WTC11 (cell line): ENCODE data around the gene NDC1. TPM values are rescaled to one million over a fixed set of nuclear protein-coding genes. Genes with fewer than 3 reads are reported as not detected.

Experiments
- ATAC-seq: fragments of 200-7000 bp; cut with Tn5 transposase; 2 replicates; pipeline ENCODE4 v1.10.0; 2021; ENCODE audit warnings: mild to moderate bottlenecking, moderate library complexity
- CTCF ChIA-PET: fragments of 300-600 bp; sonication (Branson Sonifier 250); formaldehyde crosslinking; loops from one replicate; lab custom pipeline; 2021; ENCODE audit warnings: antibody characterized with exemption; lab: Charles Lee
- POLR2A ChIA-PET: fragments of 350-600 bp; sonication (Branson Sonifier 250); formaldehyde crosslinking; loops from one replicate; lab custom pipeline; 2021; ENCODE audit warnings: antibody characterized with exemption; lab: Charles Lee
- DNase-seq: peaks from one replicate; pipeline ENCODE4 v3.0.0; 2021; ENCODE audit warnings: low spot score
- H3K27ac Mint-ChIP-seq: 2 replicates; pipeline ENCODE4 v1.8.0; 2021; ENCODE audit warnings: mixed read lengths
- H3K27me3 Mint-ChIP-seq: 2 replicates; pipeline ENCODE4 v1.8.0; 2021; ENCODE audit warnings: low read depth, mild to moderate bottlenecking, moderate library complexity, mixed read lengths
- H3K36me3 Mint-ChIP-seq: 2 replicates; pipeline ENCODE4 v1.8.0; 2021; ENCODE audit warnings: mixed read lengths
- H3K4me1 Mint-ChIP-seq: 2 replicates; pipeline ENCODE4 v1.8.0; 2022; ENCODE audit warnings: mixed read lengths
- H3K4me3 Mint-ChIP-seq: 2 replicates; pipeline ENCODE4 v1.8.0; 2021; ENCODE audit warnings: mild to moderate bottlenecking, moderate library complexity, mixed read lengths
- H3K9me3 Mint-ChIP-seq: 2 replicates; pipeline ENCODE4 v1.8.0; 2021; ENCODE audit warnings: mixed read lengths
- CBFB ChIP-seq: sonication (generic); formaldehyde crosslinking; IDR thresholded peaks from 2 replicates; pipeline ENCODE4 v1.8.1; 2022; ENCODE audit warnings: mild to moderate bottlenecking, low read depth, missing genetic modification reagents
- CREM ChIP-seq: sonication (generic); formaldehyde crosslinking; IDR thresholded peaks from 2 replicates; pipeline ENCODE4 v1.8.1; 2022; ENCODE audit warnings: mild to moderate bottlenecking, missing genetic modification reagents, moderate library complexity
- FOXP1 ChIP-seq: sonication (generic); formaldehyde crosslinking; IDR thresholded peaks from 2 replicates; pipeline ENCODE4 v1.8.0; 2022; ENCODE audit warnings: missing genetic modification reagents, mild to moderate bottlenecking, moderate library complexity, borderline replicate concordance
- FOXP4 ChIP-seq: sonication (generic); formaldehyde crosslinking; IDR thresholded peaks from 2 replicates; pipeline ENCODE4 v1.8.0; 2022; ENCODE audit warnings: mild to moderate bottlenecking, missing genetic modification reagents
- GABPB1 ChIP-seq: sonication (generic); formaldehyde crosslinking; IDR thresholded peaks from 2 replicates; pipeline ENCODE4 v1.8.1; 2023; ENCODE audit warnings: mild to moderate bottlenecking, missing genetic modification reagents
- NFYB ChIP-seq: sonication (generic); formaldehyde crosslinking; conservative IDR thresholded peaks from 2 replicates; pipeline ENCODE4 v1.8.0; 2022; ENCODE audit warnings: low read depth, missing genetic modification reagents
- NR3C1 ChIP-seq: sonication (generic); formaldehyde crosslinking; conservative IDR thresholded peaks from 2 replicates; pipeline ENCODE4 v1.8.1; 2023; ENCODE audit warnings: low read depth, mild to moderate bottlenecking, missing genetic modification reagents
- PRRX2 ChIP-seq: fragments of 250-450 bp; sonication (Bioruptor Pico); IDR thresholded peaks from 2 replicates; pipeline ENCODE4 v1.8.0; 2021; ENCODE audit warnings: mild to moderate bottlenecking
- RELA ChIP-seq: sonication (generic); formaldehyde crosslinking; IDR thresholded peaks from 2 replicates; pipeline ENCODE4 v1.8.1; 2022; ENCODE audit warnings: missing genetic modification reagents, mild to moderate bottlenecking, borderline replicate concordance
- SP1 ChIP-seq: sonication (generic); formaldehyde crosslinking; conservative IDR thresholded peaks from 2 replicates; pipeline ENCODE4 v1.8.1; 2022; ENCODE audit warnings: missing genetic modification reagents
- STAT6 ChIP-seq: sonication (generic); formaldehyde crosslinking; conservative IDR thresholded peaks from 2 replicates; pipeline ENCODE4 v1.8.1; 2023; ENCODE audit warnings: mild to moderate bottlenecking, low read depth, missing genetic modification reagents, moderate library complexity
- TEAD4 ChIP-seq: sonication (generic); formaldehyde crosslinking; IDR thresholded peaks from 2 replicates; pipeline ENCODE4 v1.8.0; 2022; ENCODE audit warnings: mild to moderate bottlenecking, missing genetic modification reagents
- ZBTB21 ChIP-seq: sonication (generic); formaldehyde crosslinking; IDR thresholded peaks from 2 replicates; pipeline ENCODE4 v1.8.1; 2023; ENCODE audit warnings: mild to moderate bottlenecking, missing genetic modification reagents, borderline replicate concordance
- ZNF138 ChIP-seq: sonication (generic); formaldehyde crosslinking; conservative IDR thresholded peaks from 2 replicates; pipeline ENCODE4 v1.8.1; 2022; ENCODE audit warnings: mild to moderate bottlenecking, moderate library complexity, missing genetic modification reagents
- ZNF219 ChIP-seq: sonication (generic); formaldehyde crosslinking; IDR thresholded peaks from 2 replicates; pipeline ENCODE4 v1.8.0; 2023; ENCODE audit warnings: missing genetic modification reagents, mild to moderate bottlenecking, borderline replicate concordance
- ZNF232 ChIP-seq: sonication (generic); formaldehyde crosslinking; IDR thresholded peaks from 2 replicates; pipeline ENCODE4 v1.8.0; 2022; ENCODE audit warnings: mild to moderate bottlenecking, missing genetic modification reagents
- ZNF281 ChIP-seq: sonication (generic); formaldehyde crosslinking; IDR thresholded peaks from 2 replicates; pipeline ENCODE4 v1.8.0; 2023; ENCODE audit warnings: mild to moderate bottlenecking, missing genetic modification reagents
- ZNF425 ChIP-seq: fragments of 250-450 bp; sonication (Bioruptor Pico); conservative IDR thresholded peaks from 2 replicates; pipeline ENCODE4 v1.9.0; 2021; ENCODE audit warnings: mild to moderate bottlenecking
- ZNF532 ChIP-seq: fragments of 250-450 bp; sonication (Bioruptor Pico); IDR thresholded peaks from 2 replicates; pipeline ENCODE4 v1.9.0; 2021; ENCODE audit warnings: mild to moderate bottlenecking, borderline replicate concordance
- total RNA-seq: library from RNA; stranded (reverse); gene quantifications from 3 replicates; pipeline ENCODE4 v1.2.3, GENCODE V29; 2021

The NDC1 gene
- total RNA-seq, 1 experiment from 2014 or later = 52.4 TPM

GRCh38 chr1:53725238-53725689 is 112.8 kb downstream of the NDC1 start:
- no peaks in the 10 kb centered on the region for H3K9me3 Mint-ChIP-seq
- DNase-seq = peak; percentile 80
- TF ChIP-seq GABPB1 (CRISPR knock-in tag) (no peak), TEAD4 (CRISPR knock-in tag) (no peak), ZNF425 (CRISPR knock-in tag) (no peak), NFYB (CRISPR knock-in tag) (no peak), STAT6 (CRISPR knock-in tag) (no peak), CBFB (CRISPR knock-in tag) (no peak), SP1 (CRISPR knock-in tag) (no peak), ZBTB21 (CRISPR knock-in tag) (no peak), ZNF232 (CRISPR knock-in tag) (no peak), ZNF281 (CRISPR knock-in tag) (no peak), ZNF138 (CRISPR knock-in tag) (no peak), NR3C1 (CRISPR knock-in tag) (no peak), ZNF219 (CRISPR knock-in tag) (no peak), ZNF532 (no peak), RELA (no peak), CREM (no peak), FOXP4 (CRISPR knock-in tag) (no peak), FOXP1 (no peak), PRRX2 (no peak)
- TF ChIP-seq, all 79 proteins: peak for 0
- Mint-ChIP-seq H3K27me3 (no peaks in the 10 kb centered on the region; the same call in 1 of the 2 replicates), H3K36me3 (no peaks in the 10 kb centered on the region), H3K27ac (0 out of 2 replicates have a peak overlapping the region, but pooled peaks have one; percentile 65), H3K4me3 (no peak overlapping the region), H3K4me1 (peaks cover 6% of the 10 kb centered on the region)
- CTCF ChIA-PET = interaction anchor here (0.6 to 3.0 kb wide), 17 partner anchors 9 to 239 kb away, joined by 3 to 35 read pairs (median 4); partner anchors contain the start of gene GLIS1
- POLR2A ChIA-PET = interaction anchor here (1.4 kb wide), 1 partner anchor 43 kb away, joined by 3 read pairs; no protein-coding TSS in a partner anchor
- peak; percentile 98 for ATAC-seq
